Measurements from ENCODE around the gene ETV3L.

ETV3L gene

DNA sequence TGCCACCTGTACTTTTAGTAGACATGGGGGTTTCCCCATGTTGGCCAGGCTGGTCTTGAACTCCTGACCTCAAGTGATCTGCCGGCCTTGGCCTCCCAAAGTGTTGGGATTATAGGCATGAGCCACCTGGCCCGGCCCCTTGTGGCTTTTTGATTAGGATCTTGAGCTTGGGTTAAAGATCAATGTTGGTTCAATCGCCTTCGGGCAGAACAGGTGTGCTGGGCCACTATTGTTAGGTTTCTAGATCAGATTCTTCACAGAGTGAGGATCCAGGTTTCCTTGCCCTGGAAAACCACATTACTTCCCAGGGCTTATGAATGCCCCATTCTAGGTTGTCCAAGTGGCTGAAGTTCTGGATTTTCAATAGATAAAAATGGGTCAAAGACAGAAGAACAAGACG lies 32.5 kb upstream of the ETV3L start:
- DNase-seq (ENCODE audit: low read depth in 2 of 2) = no peak

DNA sequence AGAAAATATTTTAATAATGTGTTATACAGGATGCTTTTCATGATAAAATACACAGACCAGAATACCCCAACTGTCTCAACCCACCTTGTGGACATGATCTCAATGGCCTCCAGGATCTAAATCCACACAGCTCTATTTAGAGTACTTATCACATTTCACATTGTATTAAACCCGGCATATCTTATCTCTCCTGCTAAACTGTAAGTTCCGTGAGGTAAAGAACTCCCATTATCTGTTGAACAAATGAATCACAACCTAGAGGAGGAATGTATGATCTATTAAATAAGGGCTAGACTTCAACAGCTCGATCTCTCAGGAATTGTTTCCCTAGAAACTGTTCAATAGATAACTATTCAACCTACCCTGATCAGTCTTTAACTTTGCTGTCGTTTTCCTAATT lies 31.7 kb upstream of the ETV3L start:
- no peak for DNase-seq (ENCODE audit: low read depth in 2 of 2)

DNA sequence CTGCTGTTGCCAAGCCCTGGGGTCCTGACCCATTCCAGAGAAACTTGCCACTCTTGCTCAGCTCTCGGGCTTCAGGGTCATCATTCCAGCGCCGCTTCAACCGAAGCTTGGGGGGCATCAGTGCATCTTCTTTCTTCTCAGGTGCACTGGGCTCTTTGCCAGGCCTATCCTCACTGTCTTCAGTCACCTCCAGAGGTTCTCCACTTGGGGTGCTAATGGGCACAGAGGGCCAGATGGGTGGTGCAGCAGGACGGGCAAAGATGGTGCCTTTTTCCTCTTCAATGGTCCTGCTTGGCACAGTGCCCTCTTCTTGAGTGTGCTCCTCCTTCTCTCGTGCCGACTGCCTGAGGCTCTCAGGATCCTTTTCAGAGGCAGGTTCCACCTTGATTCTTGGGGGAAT lies 25.2 kb upstream of the ETV3L start:
- no peak for DNase-seq (ENCODE audit: low read depth in 2 of 2)

DNA sequence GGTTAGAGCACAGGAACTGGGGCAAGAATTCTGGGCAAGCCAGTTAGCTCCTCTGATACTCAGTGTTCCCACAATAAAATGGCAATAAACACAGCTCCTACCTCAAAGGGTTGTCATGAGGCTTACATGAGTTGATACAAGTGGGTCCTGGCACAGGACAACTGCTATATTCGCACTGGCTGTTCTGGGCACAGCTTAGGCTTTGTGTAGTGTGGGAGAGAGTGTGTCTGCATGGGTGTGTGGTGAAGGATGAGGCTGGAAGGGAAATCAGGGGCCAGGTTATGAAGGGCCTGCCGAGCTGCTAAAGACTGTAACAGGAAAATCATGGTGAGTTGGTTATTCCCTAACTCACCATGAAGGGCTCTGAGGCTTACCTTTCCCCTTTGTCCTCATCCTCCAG lies 19.8 kb upstream of the ETV3L start:
- DNase-seq (ENCODE audit: low read depth in 2 of 2) = no peak

DNA sequence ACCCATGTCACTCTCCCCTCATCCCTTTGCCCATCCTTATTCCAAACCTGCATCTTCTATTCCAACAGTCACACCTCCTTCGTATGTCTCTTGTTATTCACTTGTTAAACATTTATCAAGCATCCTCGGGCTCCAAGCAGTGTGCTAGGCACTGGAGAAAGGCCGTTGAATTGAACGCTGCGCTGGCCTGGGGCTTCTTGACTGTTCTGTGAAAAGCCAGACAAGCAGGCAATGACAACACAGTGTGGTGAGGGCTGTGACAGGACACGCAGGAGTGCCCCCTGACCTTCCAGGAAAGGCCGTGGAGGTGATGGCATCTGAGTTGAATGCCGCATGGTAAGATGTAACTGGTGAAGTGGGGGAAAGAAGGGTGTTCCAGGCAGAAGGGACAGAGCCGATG lies 19.4 kb upstream of the ETV3L start:
- no peak for DNase-seq (ENCODE audit: low read depth in 2 of 2)

DNA sequence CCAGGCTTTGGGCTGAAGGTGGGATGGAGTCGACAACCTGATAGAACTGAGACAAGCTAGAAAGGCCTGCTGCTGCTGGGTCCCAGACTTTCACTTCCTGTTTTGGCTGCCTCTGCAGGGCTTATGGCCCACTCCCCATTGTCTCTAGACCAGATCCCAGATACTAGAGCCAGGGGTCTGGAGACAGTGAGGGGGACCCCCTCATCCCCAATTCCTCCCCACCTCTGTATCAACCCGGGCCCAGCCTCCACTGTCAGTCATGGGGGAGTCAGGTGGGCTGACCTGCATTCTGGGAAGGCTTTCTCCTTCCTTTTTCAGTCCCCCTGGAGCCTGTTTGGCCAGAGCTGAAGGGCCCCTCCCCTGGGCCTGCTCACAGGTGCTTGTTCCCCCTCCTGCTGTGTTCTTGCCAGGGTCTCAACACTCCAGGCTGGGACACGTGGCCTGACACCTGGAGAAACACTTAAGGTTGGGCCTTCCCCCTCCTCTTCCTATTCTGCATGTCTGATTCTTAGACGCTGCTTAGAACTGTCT lies 18.0 kb upstream of the ETV3L start:
- no peak for DNase-seq (ENCODE audit: low read depth in 2 of 2)

DNA sequence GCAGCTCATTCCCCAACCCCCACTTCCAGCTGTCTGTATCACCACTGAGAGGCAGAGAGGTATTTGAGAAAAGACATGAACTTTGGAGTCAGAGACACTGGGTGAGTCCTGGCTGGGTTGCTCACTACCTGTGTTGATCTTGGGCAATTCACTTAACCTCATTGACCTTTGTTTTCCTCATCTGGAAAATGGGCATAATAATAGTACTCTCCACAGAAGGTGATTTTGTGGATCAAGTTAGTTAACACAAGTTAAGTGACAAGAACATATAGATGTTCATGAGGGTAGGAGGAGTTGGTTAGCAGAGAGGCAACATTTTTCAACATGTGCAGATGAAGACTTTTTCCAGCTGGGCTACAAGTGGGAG lies 17.1 kb upstream of the ETV3L start:
- DNase-seq (ENCODE audit: low read depth in 2 of 2) = no peak

DNA sequence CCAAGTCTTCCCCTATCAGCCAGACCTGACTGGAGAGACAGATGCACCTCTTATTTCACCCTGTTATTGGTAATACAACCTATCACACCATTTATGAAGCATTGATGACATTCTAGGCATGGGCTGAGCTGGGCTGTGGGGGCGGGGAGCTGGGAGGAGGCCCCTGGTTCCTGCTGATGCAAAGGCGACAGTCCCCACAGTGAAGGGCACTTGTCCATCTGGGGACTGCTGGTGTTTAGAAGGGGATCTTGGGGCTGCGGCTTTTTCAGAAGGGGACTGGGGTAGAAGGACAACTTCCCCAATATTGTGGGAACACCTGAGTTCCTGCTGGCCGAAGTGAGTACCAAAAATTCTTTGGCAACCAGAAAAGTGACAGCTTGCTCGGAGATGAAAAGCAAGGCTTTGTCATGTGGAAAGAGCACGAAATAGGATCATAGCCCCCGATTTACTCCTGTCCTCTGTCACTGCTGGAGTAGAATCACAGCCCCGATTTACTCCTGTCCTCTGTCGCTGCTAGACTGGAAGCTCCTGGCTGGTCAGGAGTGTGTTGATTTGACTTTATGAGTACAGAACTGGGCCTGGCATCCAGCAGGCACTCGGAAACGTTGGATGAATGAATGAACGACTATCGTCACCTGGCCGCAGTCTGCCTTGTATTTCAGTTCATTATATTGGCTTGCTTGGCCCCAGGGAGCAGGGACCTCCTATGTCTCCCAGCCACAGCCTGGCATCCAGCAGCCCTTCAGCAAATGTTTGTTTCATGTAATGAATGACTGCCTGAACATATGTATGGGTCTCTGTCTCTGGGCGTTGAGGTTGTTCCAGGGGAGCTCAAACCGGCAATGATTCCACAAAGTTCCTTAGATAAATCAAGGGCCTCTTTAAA lies 16.5 kb upstream of the ETV3L start:
- no peak for DNase-seq (ENCODE audit: low read depth in 2 of 2)

DNA sequence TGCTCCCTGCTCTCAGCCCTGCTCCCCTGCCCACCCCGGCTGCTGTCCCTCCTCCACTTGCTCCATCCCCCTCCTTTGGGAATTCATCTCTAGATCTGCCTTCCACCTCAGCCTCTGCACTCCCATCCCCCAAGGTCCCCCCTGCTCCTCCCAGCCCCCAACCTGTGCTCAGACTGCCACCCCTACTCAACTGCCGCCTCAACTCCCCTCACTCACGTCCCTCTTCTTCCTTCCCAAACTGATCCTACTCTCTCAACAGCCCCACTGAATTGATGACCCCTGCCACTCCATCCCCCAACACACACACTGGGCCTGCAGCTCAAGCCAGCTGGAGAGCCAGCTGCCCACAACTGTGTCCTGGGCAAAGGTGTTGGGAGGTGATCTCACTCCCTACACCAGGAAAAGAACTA lies 15.8 kb upstream of the ETV3L start:
- no peak for DNase-seq (ENCODE audit: low read depth in 2 of 2)

DNA sequence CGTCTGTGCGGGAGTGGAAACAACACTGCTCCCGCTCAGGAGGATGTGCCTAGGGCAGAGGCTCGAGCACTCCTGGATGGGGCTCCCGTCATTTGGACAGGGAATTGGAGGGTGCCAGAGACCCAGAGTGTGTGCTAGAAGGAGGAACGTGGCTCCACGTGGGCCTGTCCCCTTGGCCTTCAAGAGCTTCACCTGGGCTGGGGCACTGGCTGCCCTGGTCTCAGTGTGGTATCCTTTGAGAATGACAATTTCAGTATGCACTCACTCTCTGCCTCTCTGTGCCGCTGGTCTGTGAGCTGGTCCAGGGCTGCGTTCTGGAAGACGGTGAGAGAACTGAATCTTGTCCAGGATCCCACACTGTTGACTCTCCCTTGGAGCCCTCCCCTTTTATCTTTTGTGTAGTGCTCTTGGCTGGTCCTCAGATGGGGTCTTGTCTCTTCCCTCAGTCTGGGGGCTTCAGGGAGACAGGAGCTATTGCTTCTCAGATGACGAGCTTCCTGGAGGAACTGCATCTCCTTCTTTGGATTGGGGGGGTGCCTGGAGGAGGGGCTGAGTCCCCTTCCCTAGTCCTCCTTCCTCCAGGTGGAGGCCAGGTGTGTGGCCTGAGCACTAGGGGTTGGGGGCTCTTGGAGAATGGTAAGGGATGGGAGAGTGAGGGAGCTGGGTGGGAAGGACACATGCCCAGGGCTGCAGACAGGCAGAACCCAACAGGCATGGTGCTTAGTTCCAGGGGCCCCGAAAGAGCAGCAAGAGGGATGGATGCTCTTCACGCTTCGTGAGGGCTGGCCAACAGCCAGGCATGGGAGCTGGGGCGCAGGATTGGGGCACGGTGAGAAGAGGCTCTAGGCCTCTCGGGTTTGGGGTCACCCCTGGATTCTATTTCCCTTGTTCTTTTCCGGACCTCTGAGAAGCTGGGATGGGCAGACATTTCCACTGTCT lies 14.8 kb upstream of the ETV3L start:
- no peak for DNase-seq (ENCODE audit: low read depth in 2 of 2)

DNA sequence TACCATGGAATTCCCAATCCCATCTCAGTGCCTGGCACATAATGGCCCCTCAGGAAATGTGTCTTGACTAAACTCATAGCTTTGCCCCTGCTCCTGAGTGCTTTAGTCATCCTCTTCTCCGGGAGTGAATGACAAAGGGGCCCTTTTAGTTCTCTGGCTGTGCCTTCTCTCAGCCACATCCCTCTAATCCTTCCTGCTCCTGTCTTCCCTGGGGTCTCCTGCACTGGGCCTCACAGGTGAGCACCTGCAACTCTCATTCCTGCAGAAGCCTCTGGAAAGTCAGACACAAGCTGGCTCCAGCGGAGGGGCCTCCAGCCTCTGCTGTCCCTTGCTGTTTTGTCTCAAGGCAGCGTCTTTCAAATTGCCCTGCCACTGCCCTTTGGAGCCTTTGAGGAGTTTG lies 14.0 kb upstream of the ETV3L start:
- DNase-seq (ENCODE audit: low read depth in 2 of 2) = no peak

DNA sequence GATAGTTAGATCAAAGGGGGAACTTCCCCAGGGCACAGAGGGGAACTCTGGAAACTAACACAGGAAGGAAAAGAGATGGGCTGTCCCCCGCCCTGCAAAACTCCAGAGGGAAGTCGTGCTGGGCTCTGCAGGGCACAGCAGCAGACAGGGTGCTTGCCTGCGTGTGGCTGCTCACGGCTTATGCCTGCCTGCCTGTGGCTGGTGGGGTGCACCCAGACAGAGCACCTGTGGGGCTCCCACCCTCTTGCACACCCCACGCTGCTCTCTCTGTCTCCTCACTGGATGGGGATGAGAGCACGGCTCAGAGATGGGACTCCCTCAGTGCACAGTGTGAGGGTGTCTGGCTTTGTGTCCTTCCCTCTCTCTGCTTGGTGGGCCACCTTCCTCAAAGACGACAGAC lies 13.5 kb upstream of the ETV3L start:
- DNase-seq (ENCODE audit: low read depth in 2 of 2) = no peak

DNA sequence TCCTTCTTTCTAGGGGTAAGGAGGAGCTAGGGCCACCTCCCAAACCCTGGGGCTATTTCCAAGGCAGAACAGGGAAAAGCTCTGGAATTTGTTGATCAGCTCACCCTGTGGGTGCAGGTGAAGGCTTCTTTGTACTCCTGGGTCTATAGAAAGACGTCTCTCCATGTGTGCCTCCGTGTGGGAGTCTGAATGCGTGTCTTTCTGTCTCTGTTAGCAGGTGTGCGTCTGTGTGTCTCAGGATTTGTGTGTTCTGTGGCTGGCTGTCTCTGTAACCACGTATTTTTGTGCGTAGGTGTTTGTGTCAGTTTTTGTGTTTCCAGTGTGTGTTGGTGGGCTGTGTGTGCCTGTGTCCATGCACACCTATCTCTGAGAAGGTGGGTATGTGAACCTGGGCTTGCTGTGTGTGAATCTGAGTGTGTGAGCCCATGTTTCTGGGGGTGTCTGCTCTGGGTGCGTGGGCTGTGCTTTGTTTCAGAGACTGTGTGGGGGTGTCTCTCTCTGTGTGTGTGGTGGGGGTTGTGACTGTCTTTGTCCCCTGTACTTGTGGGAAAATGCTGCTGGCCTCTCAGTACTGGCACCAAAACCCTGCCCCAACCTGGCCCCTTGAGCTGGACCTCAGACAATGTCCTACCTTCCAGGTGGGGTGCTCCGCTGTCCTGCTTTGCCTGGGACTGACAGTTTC lies 12.7 kb upstream of the ETV3L start:
- no peak for DNase-seq (ENCODE audit: low read depth in 2 of 2)

DNA sequence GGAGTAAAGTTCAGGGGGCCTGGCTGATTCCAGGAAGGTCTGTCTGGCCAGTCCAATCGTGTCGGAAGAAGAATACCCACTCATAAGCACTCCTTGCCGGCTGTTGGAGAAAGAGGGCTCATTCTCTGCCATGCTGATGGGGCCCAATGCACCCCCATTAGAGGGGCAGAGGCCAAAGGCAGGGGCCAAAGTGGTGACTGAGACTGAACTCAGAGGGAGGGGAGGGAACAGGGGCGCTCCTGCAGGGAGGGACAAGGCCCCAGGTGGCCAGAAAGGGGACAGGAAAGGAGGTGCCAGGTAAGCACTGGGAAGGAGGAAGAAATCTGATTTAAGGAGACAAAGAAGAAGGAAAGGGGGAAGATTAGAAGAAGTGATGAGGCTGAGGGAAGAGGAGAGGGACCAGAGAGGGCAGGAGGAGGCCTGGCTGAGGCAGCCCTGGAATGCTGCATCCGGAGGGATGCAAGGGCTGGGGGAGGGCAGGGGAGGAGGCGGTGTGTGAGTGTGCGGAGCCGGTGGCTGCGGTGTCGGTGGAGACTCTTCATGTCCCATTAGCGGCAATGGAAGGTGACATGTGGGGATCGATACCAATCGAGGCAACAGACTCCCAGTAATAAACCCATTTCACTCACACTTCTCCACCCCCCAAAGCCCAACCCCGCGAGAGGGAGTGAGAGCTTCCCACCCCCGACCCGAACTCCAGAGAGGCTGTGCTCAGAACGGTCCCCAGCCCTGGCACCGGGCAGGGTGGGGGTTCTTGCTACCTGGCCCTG lies 12.0 kb upstream of the ETV3L start:
- DNase-seq (ENCODE audit: low read depth in 2 of 2) = no peak

DNA sequence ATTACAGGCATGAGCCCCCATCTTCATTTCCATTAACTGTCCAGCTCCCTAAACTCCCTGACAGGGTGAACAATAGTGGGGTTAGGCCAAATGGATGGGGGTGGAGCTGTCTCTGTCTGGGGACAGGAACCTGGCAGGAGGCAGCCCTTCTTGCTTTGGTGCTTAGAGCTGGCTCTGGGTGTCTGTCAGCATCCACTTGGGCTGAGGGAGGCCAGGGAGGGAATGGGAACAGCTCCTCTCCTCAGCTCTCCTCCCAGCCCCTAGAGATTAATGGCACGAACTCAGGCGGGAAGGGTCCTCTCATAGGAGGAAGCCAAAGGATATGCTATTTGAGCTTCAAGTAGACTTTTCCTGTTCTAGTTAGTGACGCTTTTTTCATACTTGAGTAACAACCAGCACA lies 11.1 kb upstream of the ETV3L start:
- DNase-seq (ENCODE audit: low read depth in 2 of 2) = no peak

DNA sequence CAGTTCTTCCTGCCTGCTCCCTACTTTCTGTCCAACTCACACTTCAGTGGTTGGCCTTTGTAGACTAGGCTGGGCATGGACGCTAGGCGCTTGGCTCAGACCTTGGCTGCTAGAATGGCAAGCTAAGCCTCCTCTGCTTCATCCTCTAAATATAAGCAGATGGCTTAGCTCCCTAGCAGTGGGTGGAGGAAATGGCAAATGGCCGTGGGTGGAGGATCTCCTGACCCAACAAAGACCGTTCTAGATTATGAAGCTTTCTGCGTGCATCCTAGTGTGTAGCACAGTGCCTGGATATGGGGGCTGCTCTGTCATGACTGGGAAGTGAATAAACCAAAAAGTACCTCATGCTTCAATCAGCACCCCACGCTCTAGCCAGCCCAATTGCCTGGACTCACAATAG lies 10.4 kb upstream of the ETV3L start:
- DNase-seq (ENCODE audit: low read depth in 2 of 2) = no peak

DNA sequence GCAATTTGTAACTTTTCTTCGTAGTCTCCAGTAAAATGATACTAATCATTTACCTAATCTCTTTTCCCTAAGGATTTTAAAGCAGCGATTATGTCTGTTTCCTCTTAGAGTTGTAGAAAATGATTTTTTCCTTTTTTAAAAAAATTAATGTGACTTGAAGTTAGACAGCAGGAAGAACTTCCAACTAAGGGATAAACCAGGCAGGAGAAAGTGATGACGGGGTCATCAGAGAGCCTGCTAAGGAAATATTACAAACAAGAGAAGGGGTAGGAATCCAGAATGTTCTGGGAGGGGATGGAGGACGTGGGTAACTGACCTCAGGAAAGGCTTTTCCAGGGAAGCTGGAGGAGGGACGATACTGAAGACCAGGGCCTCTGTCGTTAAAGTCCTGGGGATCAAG lies 8.8 kb upstream of the ETV3L start:
- no peak for DNase-seq (ENCODE audit: low read depth in 2 of 2)

DNA sequence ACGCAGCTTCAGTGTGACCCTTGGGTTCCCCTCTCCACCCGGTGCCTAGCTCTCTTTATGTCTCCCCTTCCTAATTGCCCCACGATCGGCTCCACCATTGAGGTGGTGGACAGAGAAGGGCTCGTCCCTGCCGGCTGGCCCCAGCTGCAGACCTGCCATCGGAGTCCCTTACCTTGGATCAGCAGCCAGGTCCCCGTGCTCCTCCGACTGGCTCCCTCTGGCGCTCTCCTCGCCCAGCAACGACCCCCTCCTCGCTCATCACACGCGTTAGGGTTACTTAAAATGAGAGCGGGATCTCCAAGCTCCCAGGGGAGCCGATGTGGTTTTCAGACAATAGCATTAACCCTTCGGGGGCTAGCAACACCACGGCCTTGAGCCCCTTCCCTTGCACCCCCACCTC lies 8.1 kb upstream of the ETV3L start:
- DNase-seq (ENCODE audit: low read depth in 2 of 2) = no peak

DNA sequence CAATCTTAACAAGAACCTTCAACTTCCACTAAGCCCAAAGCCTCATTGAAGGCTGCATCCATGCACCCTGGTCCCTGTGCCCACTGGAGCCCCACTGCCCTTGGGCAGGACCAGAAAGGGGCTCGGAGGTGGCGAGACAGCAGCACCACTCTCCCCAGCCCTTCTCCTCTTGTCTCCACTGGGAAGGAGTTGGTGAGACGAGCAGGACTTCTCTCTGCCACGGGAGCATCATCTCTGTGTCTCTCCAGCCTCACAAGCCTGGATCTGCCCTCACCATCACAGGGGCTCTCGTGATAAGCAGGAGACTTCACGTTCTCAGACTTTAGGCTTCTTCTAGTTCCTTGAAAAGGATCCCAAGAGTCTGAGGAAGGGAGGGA lies 7.2 kb upstream of the ETV3L start:
- no peak for DNase-seq (ENCODE audit: low read depth in 2 of 2)

DNA sequence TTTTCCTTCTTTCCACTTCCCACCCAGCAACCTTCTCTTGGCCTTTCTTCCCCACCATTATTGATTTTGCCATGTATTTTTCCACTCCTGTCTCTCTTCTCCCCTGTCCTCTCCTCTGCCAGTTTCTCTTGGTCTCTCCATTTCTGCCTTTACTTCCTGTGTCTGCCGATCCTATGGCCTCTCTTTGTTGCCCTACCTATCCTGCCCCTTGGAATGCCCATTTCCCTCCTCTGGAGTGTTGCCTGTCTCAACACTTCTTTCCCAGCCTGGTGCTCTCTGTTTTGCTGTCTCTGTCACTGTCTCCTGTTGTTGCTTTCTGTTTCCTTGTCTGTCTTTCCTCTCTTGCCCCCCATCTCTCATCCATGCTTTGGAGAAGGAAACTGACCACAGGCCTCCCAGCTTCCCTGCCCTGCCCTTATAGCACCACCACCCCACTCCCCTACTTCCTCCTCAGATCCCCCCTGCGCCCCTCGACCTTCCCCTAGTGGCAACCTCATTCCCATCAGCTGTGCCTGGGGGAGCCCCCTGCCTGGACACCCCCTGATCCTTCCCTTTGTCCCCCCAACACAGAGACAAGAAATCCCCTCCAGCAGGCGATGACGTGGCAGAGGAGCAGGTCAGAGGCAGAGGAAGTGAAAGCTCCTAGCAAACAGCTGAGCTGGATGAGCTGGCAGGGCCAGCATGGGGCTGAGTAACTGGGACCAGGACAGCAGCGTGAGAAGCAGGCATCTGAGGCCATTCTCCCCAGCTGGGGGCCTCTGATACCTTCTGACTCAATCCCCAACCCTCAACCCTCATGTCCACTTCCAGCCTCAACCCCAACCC lies 6.6 kb upstream of the ETV3L start:
- no peak for DNase-seq (ENCODE audit: low read depth in 2 of 2)

Data from stimulated activated CD4-positive, alpha-beta T cell treated with anti-CD3 and anti-CD28 coated beads, Interleukin-1b, Interleukin-23, amount 100 ng/mL, for 1 hour (primary cell).